Upper lobe of left lung (tissue), 4 donors: ENCODE measurements around the gene TMEM174.

Experiments used
- CTCF ChIP-seq, 6 experiments: fragments of 450-650 bp in 4 of 6; fragments of 200-600 bp in 2 of 6; sonication (generic) in 2 of 6; IDR thresholded peaks; one replicate each; pipeline ENCODE4 v1.5.1; 2016 to 2019; ENCODE audit warnings: antibody characterized with exemption in 6 of 6
- EP300 ChIP-seq, 4 donors: sonication (generic); formaldehyde crosslinking; IDR thresholded peaks; one replicate each; pipeline ENCODE4 v1.5.1; 2017; ENCODE audit warnings: antibody characterized with exemption in 4 of 4, control low read depth in 2 of 4

- no peak for TF ChIP-seq CTCF (IDR thresholded peaks at IDR 0.05)
- TF ChIP-seq EP300 (IDR thresholded peaks at IDR 0.05): no peak
Observed at GRCh38 chr5:73125289-73125688, 47.7 kb upstream of the TMEM174 start.
